T1000 (cell line): Measurements from ENCODE around the gene TRIM44.
"Not testable (repeated sequence)": the region's sequence is repeated elsewhere in the genome, so short reads cannot be mapped to it uniquely, and the experiment has no call there.

Experiments used
- DNase-seq: peaks from one replicate; lab custom pipeline; 2025; ENCODE audit warnings: mixed read lengths; lab: John Stamatoyannopoulos, UW

Gene TRIM44

GRCh38 chr11:35633827-35634423 is 28.6 kb upstream of the TRIM44 start:
- DNase-seq = no peak

GRCh38 chr11:35635933-35636332 is 26.6 kb upstream of the TRIM44 start:
- no peak for DNase-seq

GRCh38 chr11:35639591-35640179 is 22.9 kb upstream of the TRIM44 start:
- DNase-seq = no peak

GRCh38 chr11:35641171-35641897 is 21.2 kb upstream of the TRIM44 start:
- no peak for DNase-seq

- DNase-seq = no peak
These were observed 20.6 kb upstream of the TRIM44 start for GRCh38 chr11:35641964-35642363.

GRCh38 chr11:35647421-35648093 is 15.0 kb upstream of the TRIM44 start:
- DNase-seq = no peak

- no peak for DNase-seq
These were observed 12.6 kb upstream of the TRIM44 start for GRCh38 chr11:35650006-35650405.

GRCh38 chr11:35650467-35650866 is 12.1 kb upstream of the TRIM44 start:
- DNase-seq = no peak

GRCh38 chr11:35651263-35651662 is 11.3 kb upstream of the TRIM44 start:
- DNase-seq = no peak

GRCh38 chr11:35652786-35653185 is 9.8 kb upstream of the TRIM44 start:
- DNase-seq = not testable (repeated sequence)

GRCh38 chr11:35654711-35655110 is 7.9 kb upstream of the TRIM44 start:
- DNase-seq = no peak

- DNase-seq = no peak
These were observed 7.3 kb upstream of the TRIM44 start for GRCh38 chr11:35655254-35655653.

GRCh38 chr11:35655856-35656255 is 6.7 kb upstream of the TRIM44 start:
- no peak for DNase-seq

- no peak for DNase-seq
These were observed 4.3 kb upstream of the TRIM44 start for GRCh38 chr11:35658020-35658948.

- no peak for DNase-seq
These were observed 1.0 kb upstream of the TRIM44 start for GRCh38 chr11:35661534-35661933.

- no peak for DNase-seq
These were observed 420 bp upstream of the TRIM44 start for GRCh38 chr11:35662061-35662648.

- no peak for DNase-seq
These were observed 780 bp downstream of the TRIM44 start for GRCh38 chr11:35663408-35663702.

- no peak for DNase-seq
These were observed 2.4 kb downstream of the TRIM44 start for GRCh38 chr11:35664977-35665441.

GRCh38 chr11:35667257-35667656 is 4.7 kb downstream of the TRIM44 start:
- DNase-seq = no peak

- not testable (repeated sequence) for DNase-seq
These were observed 5.8 kb downstream of the TRIM44 start for GRCh38 chr11:35668350-35668749.

GRCh38 chr11:35671396-35672127 is 9.0 kb downstream of the TRIM44 start:
- no peak for DNase-seq
